Tongue (tissue), 2 donors: ENCODE data around the gene ZNF91. TPM values are rescaled to one million over a fixed set of nuclear protein-coding genes. Genes with fewer than 3 reads are reported as not detected.
A peak's percentile ranks its signal among the peaks of the same experiment; 100 is the strongest.
"Not testable (repeated sequence)": the region's sequence is repeated elsewhere in the genome, so short reads cannot be mapped to it uniquely, and the experiment has no call there.

ENCODE experiments used
- DNase-seq: peaks from one replicate; pipeline ENCODE4 v3.0.0-alpha.2; 2015
- total RNA-seq: library from RNA; depleted of rRNA; stranded (reverse); fragments of >200 nt; gene quantifications from one replicate; pipeline ENCODE4 v1.2.3, GENCODE V29; 2014

The ZNF91 gene
- 113 TPM for total RNA-seq

DNA sequence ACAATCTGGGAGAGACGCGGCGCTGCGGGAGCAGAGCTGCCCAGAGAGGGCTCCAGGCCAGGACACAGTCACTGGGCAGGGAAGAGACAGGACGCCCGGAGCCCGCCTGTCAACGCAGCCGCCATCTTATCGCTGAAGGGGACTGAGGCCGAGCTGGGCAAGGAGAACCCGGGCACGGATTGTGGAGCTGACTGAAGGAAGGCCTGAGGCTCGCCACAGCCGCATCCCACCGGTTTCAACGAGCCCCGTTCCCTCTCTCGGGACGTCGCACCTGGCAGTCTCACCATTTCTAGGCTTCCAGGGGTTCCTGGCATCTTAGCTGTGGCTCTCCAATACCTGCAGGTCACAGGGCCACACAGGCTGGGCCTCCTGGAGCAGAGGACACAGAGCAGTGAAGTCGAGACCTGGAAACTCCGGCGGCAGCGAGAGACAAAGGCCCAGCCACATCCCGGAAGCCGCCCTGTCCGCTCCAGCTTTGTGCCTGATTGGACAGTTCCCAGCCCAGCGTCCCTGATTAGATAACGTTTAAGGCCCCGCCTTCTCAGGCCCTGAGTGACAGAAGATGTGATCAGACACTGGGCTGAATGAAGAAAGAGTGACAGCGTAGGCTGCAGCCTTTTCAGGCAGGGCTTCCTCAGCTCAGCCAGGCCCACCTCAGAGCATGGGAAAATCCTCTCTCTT, at the start of gene ZNF91:
ZNF91 (minus strand) TSS at position 431 of the 681 bp plus-strand sequence; CDS start at position 314, 117 bp downstream.
- peak; percentile 99 for DNase-seq

DNA sequence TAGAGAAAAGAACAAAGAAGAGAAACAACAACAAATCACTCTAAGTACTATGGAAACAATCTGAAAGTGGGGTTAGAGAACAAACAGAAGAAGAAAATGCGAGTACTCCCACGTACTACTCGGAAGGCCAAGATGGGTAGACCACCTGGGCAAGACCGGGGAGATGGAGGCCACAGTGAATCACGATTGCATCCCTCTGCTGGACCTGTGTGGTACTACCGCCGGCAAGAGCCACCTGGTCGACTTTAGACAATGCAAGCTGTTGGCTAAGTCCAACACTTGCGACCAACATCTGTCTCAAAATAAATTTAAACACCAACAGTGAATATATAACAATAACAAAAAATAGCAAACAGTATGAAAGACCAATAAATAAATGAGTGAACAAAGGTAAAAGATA, 45.5 kb upstream of the ZNF91 start:
- DNase-seq: no peak

DNA sequence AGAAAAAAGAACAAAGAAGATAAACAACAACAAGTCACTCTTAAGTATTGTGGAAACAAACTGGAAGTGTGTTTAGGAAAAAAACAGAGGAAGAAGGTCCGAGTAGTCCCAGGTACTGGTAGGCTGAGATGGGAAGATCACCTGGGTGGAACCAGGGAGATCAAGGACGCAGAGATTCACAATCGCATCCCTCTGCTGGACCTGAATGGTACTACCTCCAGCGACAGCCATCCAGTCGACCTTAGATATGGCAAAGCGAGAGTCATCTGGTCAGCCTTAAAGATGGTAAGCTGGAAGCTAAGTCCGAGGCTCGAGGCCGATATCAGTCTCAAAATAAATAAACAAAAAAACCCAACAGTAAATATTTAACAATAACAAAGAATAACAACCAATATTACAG, 44.9 kb upstream of the ZNF91 start:
- no peak for DNase-seq

DNA sequence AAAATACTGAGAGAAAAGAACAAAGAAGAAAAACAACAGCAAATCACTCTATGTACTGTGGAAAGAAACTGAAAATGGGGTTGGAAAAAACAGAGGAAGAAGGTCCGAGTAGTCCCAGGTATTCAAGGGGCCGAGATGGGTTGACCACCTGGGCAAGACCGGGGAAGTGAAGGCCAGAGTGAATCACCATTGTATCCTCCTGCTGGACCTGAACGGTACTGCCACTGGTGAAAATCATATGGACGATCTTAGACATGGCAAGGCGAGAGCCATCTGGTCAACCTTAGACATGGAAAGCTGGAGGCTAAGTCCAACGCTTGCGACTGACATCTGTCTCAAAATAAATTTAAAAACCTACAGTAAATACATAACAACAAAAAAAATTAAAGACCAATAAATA, 44.4 kb upstream of the ZNF91 start:
- no peak for DNase-seq

DNA sequence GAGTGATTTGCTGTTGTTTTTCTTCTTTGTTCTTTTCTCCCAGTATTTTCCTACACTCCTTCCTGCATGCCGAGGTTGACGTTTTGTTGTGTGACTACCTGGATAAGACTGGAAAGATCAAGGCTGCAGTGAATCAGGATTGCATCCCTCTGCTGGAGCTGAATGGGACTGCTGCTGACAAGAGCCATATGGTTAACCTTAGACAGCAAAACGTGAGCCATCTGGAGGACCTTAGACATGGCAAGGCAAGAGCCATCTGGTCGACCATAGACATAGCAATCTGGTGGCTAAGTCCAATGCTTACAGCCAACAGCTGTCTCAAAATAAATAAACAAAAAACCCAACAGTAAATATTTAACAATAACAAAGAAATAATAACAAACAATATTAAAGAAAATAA, 42.6 kb upstream of the ZNF91 start:
- DNase-seq: no peak

DNA sequence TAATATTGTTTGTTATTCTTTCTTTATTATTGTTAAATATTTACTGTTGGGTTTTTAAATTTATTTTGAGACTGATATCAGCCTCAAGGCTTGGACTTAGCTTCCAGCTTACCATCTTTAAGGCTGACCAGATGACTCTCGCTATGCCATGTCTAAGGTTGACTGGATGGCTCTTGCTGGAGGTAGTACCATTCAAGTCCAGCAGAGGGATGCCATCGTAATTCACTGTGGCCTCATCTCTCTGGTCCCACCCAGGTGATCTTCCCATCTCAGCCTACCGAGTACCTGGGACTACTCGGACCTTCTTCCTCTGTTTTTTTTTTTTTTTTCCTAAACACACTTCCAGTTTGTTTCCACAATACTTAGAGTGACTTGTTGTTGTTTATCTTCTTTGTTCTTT, 41.7 kb upstream of the ZNF91 start:
- DNase-seq: no peak

DNA sequence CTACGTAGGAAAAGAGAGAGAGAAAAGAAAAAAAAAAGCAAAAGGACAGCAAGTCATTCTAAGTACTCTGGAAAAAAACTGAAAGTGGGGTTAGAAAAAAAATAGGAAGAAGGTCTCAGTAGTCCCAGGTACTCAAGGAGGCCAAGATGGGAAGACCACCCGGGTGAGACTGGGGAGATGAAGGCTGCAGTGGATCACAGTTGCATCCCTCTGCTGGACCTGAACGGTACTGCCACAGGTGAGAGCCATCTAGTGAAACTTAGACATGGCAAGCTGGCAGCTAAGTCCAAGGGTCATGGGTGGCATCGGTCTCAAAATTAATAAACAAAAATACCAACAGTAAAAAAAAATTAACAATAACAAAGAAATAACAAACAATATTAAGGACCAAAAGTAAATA, 41.0 kb upstream of the ZNF91 start:
- no peak for DNase-seq

DNA sequence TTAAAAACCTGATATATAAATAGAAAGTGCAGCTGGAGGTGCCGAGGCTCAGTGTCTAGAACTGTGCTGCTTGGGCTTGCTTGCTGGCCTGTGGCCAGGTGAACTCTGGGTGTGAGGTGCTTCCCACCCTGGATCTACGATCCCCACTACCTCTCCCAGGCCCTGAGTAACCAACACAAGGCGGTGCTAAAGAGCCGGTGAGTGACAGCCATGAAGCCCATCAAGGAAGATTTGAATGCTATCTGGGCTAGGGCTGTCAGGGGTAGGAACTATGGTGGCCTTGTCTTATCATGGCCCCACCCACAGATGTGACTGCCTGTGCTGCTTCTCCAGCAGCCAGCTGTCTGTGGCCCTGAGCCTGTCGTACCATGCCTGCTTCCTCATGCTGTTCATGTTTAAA, 25.6 kb upstream of the ZNF91 start:
- no peak for DNase-seq

DNA sequence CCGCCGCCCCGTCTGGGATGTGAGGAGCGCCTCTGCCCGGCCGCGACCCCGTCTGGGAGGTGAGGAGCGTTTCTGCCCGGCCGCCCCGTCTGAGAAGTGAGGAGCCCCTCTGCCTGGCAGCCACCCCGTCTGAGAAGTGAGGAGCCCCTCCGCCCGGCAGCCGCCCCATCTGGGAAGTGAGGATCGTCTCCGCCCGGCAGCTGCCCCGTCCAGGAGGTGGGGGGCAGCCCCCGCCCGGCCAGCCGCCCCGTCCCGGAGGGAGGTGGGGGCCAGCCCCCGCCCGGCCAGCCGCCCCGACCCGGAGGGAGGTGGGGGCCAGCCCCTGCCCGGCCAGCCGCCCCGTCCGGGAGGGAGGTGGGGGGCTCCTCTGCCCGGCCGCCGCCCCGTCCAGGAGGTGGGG, 24.0 kb upstream of the ZNF91 start:
- not testable (repeated sequence) for DNase-seq

DNA sequence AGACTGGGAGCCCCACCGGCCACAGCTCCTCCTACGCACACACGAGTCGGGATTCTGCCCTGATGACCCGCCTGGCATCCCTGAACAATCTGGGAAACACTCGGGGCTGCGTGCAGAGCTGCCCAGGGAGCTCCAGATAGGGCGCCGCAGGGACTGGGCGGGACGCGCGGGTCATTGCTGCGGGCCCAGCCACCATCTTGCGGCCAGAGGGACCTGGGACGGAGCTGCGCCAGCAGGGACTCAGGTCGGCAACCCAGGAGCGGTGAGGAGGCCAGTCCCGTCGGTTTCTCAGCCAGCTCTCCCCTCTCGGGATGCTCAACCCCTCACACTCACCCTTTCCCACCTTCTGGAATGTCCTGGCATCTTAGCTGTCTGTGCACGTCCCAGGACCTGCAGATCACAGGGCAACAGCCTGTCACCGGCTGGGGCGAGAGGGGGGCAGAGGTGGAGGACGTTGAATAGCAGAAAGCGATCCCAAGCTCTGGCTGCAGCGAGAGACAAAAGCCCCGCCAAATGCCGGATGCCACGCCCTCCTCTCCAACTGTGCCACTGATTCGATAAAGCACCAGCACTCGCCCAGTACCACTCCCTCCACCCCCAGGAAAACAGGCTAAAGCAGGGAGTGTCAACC, 20.4 kb upstream of the ZNF91 start:
- peak; percentile 69 for DNase-seq

DNA sequence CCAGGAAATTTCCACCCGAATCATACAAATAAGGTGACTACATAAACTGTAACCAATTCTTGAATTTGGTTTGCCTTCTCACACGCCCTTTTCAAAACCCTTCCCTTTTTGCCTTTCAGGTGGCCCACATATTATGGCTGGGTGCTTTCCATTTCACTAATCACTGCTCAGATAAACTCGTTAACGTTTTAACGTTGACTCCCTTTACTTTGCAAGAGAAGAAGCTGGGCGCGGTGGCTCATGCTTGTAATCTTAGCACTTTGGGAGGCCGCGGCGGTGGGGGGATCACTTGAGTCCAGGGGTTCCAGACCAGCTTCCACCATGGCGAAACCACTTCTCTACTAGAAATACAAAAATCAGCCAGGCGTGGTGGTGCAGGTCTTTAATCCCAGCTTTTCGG, 19.8 kb upstream of the ZNF91 start:
- peak; percentile 11 for DNase-seq

DNA sequence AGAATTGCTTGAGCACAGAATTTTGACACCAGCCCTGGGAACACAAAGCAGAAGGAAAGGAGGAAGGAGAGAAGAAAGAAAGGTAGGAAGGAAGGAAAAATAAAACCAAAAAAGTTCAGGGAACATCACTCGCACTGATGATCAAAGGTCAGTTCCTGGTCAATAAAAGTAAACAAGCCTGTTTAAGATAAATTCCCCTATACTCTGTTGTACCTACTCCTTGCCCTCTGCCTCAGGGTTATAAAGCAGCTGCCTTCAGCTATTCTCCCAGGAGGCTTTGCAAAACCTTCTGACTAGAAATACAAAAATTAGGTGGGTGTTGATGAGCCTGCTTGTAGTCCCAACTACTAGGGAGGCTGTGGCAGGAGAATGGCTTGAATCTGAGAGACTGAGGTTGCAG, 14.9 kb upstream of the ZNF91 start:
- no peak for DNase-seq

DNA sequence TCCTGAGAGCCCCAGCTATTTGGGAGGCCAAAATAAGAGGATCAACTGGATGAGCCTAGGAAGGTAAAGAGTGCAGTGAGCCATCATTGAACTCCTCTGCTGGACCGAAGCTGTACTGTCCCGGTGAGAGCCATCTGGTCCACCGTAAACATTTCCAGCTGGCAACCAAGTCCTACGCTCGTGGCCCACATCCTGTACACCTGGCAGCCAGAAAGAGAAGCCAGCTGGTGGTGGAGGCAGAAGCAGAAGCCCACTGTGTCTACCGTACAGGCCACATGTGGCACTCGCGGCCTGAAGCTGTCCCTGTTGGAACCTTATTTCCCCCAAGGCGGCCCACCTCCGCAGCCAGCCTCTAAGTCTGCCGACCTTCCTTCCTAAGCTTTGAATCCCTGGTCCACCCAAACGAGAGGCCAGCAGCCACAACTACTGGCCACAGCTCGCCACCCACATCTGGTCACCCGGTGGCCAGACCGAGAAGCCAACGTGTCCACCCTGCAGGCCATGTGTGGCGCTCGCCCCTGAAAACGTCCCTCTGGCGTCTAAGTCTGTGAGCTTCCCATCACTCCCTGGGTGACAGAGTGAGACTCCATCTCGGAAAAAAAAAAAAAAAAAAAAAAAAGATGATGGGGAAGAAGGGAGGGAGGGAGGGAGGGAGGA, 14.2 kb upstream of the ZNF91 start:
- no peak for DNase-seq

DNA sequence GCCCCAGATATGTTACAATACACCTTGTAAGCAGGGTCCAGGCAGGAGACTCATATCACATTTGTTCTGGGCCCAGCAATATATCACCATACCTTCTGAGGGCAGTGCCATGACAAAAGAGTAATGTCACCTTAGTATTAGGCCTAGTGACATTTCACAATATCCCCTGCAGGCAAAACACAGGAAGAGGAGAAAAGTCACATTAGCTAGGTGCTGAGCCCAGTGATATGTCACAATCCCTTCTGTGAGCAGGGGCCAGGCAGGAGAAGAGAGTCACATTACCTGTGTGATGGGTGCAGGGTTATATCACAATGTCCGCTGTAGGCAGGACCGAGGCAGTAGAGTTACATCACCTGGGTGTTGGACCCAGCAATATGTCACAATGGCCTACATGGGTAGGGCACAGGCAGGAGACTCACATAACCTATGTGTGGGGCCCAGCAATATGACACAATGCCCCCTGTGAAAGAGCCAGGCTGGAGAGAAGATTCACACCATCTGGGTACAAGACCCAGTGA, 12.4 kb upstream of the ZNF91 start:
- DNase-seq: no peak

DNA sequence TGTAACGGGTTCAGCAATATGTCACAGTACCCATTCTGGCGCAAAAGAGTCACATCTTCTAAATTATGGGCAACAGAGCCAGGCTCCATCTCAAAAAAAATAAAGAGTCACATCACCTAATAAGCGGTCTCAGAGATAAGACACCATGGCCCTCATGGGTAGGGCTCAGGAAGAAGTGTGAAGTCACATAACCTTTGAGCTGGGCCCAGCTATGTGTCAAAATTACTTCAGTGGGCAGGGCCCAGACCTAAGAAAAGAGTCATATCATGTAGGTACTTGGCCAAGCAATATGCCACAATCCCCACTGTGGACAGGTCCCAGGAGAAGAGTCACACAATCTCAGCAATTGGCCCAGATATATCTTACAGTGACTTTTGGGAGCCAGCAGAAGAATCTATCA, 11.4 kb upstream of the ZNF91 start:
- DNase-seq: no peak

DNA sequence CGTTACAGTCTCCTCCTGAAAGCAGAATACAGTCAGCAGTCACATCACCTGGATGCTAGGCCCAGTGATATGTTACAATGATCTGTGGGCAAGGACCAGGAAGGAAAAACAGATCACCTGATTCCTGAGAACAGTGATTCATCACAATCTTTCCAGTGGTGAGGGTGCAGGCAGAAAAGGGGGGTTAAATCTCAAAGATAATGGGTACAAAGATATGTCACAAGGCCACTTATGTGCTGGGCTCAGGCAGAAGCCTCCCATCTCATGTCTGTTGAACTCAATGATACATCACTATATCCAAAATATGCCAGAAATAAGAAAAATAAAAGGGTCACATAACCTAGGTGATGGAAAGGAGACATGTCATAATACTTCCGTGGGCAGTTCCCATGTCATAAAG, 10.8 kb upstream of the ZNF91 start:
- no peak for DNase-seq

DNA sequence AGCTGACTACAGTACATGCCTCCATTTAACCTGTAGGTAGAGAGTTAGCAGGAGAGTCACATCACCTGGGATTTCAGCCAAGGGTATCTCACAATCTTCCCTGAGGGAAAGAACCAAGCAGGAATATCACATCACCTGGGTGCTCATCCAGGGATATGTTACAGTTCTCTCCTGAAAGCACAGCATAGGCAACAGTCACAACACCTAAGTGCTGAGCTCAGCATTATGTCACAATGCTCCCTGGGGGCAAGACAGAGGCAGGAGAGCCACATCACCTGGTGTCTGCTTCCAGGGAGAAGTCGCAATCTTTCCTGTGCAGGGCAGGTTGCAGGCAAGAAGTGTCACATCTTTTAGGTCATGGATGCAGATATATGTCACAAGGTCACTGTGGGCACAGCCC, 9.4 kb upstream of the ZNF91 start:
- DNase-seq: no peak

DNA sequence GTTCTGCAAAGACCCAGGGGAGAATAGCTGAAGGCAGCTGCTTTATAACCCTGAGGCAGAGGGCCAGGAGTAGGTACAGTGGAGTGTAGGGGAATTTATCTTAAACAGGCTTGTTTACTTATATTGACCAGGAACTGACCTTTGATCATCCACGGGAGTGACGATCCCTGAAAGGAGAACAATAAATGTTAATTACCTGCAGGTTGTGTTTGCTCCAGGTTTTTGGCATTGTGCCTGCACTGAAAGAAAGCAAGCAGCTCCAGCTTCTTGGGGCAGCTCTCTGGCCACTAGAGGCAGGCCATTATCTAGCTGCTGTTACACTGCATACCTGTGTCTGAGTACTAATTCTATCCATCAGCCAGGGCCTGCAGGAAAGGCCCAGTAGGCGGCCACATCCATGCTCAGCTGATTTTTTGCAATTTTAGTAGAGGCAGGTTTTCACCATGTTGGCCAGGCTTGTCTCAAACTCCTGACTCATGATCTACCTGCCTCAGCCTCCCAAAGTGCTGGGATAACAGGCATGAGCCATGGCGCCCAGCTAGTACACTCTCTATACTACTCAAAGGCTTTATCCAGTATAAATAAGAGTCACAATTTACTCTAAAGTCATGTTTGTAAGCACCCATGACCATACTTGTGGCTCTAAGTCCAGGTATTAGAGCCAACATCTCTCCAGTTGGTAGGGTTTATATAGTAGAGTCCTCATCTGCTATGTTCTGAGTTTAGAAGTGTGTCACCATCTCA, 8.5 kb upstream of the ZNF91 start:
- no peak for DNase-seq

DNA sequence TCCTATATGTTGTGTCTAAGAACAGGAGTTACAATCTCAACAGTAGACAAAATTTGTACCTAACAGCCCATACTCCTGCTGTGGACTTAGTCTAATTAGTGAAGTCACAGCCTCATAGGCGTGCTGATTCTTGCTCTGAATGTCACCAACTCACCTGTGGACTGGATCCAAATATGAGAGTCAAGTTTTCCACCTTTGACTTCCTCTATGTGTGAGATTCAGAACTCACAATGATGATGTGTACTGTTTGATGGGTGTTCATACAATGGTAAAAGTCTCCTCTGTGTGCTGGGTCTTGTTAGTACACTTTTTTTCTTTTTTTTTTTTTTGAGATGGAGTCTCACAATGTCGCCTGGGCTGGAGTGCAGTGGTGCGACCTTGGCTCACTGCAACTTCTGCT, 7.8 kb upstream of the ZNF91 start:
- no peak for DNase-seq

DNA sequence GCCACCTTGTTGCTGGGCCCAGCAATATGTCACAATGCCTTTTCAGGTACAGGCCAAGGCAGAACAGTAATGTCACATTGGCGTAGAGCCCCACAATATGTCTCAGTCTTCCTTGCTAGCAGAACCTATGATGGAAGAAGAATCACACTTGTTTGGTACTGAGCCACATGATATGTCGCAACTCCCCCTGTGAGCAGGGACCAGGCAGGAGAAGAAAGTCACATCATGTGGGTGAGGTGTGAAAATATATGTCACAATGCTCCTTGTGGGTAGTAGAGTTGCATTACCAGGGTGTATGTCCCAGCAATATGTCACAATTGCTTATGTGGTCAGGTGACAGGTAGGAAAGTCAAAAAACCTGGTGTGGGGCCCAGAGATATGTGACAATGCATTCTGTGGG, 7.1 kb upstream of the ZNF91 start:
- no peak for DNase-seq

DNA sequence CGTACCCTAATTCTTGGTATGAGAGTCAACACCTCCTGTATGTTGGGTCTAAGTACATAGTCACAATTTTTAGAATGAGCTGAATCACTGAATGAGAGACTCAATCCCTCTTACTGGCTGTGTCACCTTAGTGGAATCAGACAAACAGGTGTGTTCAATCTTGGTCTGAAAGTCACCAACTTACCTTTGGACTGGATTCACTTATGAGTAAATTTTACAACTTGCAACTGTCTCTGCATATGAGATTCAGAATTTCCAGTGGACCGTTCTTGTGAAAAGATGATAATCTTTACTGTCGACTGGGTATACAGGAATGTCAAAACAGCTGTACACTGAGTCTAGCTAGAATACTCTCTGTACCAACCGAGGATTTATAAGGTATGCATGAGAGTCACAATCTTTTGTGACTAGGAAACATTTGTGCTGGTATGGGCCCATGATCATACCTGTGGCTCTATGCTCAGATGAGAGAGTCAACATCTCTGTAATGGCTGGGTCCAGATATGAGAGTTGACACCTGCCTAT, 5.9 kb upstream of the ZNF91 start:
- DNase-seq: no peak

DNA sequence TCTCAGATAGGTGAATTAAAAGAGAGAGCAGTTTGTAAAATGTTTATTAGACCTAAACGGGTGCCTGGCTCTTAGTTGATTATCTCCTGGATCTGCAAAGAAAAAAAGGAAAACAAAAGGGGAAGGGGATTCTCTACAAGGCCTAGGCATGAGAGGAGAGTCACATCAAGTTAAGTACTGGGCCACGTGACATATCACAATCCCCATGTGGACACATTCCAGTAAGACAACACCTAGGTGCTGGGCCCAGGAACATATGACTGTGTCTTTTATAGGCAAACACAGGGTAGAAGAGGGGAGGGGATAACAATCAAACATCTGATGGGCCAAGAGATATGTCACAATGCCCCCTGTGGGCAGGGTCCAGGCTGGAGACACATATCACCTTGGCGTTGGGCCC, 4.2 kb upstream of the ZNF91 start:
- DNase-seq: no peak

DNA sequence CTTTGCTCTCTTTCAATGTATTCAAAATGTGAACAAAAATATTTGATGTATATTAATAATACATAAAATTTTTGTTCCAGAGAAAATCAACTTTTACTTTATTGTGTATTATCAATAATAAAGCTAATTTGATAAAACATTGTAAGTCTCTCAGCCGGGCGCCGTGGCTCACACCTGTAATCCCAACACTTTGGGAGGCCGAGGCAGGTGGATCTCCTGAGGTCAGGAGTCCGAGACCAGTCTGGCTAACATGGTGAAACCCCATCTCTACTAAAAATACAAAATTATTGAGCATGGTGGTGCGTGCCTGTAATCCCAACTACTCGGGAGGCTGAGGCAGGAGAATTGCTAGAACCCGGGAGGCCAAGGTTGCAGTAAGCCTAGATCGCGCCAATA, 449 bp upstream of the ZNF91 start:
- not testable (repeated sequence) for DNase-seq
